Karpas-422 (cell line): Measurements from ENCODE around the gene CIITA. TPM values are rescaled to one million over a fixed set of nuclear protein-coding genes. Genes with fewer than 3 reads are reported as not detected.

Source experiments
- DNase-seq: peaks from one replicate; pipeline ENCODE4 v3.0.0-alpha.2; 2015
- H2AFZ ChIP-seq: fragments of 200-600 bp; sonication (generic); 2 replicates; pipeline ENCODE4 v1.6.1; 2014; ENCODE audit warnings: antibody characterized with exemption, low read length, mixed read lengths
- H3K27ac ChIP-seq: fragments of 200-600 bp; sonication (generic); 2 replicates; pipeline ENCODE4 v1.5.1; 2014; ENCODE audit warnings: mild to moderate bottlenecking, low read length, moderate library complexity
- H3K27me3 ChIP-seq: fragments of 200-600 bp; sonication (generic); 2 replicates; pipeline ENCODE4 v1.6.1; 2014; ENCODE audit warnings: low read length, mixed read lengths
- H3K36me3 ChIP-seq: fragments of 200-600 bp; sonication (generic); 2 replicates; pipeline ENCODE4 v1.6.1; 2014; ENCODE audit warnings: low read length, mixed read lengths; ENCODE audit not compliant: insufficient read depth
- H3K4me1 ChIP-seq: fragments of 200-600 bp; sonication (generic); 2 replicates; pipeline ENCODE4 v1.6.1; 2014; ENCODE audit warnings: mild to moderate bottlenecking, low read length, mixed read lengths
- H3K4me2 ChIP-seq: fragments of 200-600 bp; sonication (generic); 2 replicates; pipeline ENCODE4 v1.6.1; 2014; ENCODE audit warnings: low read length, low read depth, mild to moderate bottlenecking; ENCODE audit not compliant: poor library complexity, severe bottlenecking
- H3K4me3 ChIP-seq: fragments of 200-600 bp; sonication (generic); 2 replicates; pipeline ENCODE4 v1.5.1; 2014; ENCODE audit warnings: mild to moderate bottlenecking, antibody characterized with exemption, low read length, mixed read lengths
- H3K79me2 ChIP-seq: fragments of 200-600 bp; sonication (generic); 2 replicates; pipeline ENCODE4 v1.6.1; 2014; ENCODE audit warnings: mild to moderate bottlenecking, low read length, mixed read lengths
- H3K9ac ChIP-seq: fragments of 200-600 bp; sonication (generic); 2 replicates; pipeline ENCODE4 v1.6.0; 2014; ENCODE audit warnings: low read length
- H3K9me2 ChIP-seq: fragments of 200-600 bp; sonication (generic), shearing (Covaris generic); replicated peaks from 2 replicates; pipeline ENCODE4 v1.6.0; 2014; ENCODE audit warnings: mild to moderate bottlenecking, low read length, moderate library complexity; ENCODE audit not compliant: insufficient read depth
- H3K9me3 ChIP-seq: fragments of 300-700, 200-600 bp; sonication (generic); 2 replicates; pipeline ENCODE4 v1.6.1; 2014; ENCODE audit warnings: low read length, mixed read lengths
- H4K20me1 ChIP-seq: fragments of 200-600 bp; sonication (generic); 2 replicates; pipeline ENCODE4 v1.6.1; 2014; ENCODE audit warnings: mild to moderate bottlenecking, antibody characterized with exemption, low read length, low read depth; ENCODE audit not compliant: insufficient read depth
- total RNA-seq: library from RNA; depleted of rRNA; stranded (reverse); fragments of >200 nt; shearing (Covaris generic); gene quantifications from 2 replicates; pipeline ENCODE4 v1.2.3, GENCODE V29; 2014; ENCODE audit warnings: low replicate concordance

Gene CIITA
- total RNA-seq, 1 experiment from 2014 or later, result 66.2 TPM

- peak; percentile 65 for DNase-seq
- Histone ChIP-seq H3K9me3 (no peaks in the 10 kb centered on the region), H3K27ac (peak overlapping the region; percentile 96), H3K9me2 (no peaks in the 10 kb centered on the region), H2AFZ (no peak overlapping the region), H3K79me2 (peaks cover 75% of the 10 kb centered on the region), H3K4me1 (peaks cover 72% of the 10 kb centered on the region), H3K27me3 (no peaks in the 10 kb centered on the region), H3K36me3 (peaks cover 26% of the 10 kb centered on the region), H3K4me2 (peak overlapping the region; percentile 73), H3K4me3 (peak overlapping the region; percentile 79), H3K9ac (peak overlapping the region; percentile 91), H4K20me1 (no peaks in the 10 kb centered on the region; the same call in 1 of the 2 replicates)
Observed at GRCh38 chr16:10879681-10880589, 2.9 kb downstream of the CIITA start.

GRCh38 chr16:10880594-10881452 is 3.8 kb downstream of the CIITA start:
- no peaks in the 10 kb centered on the region for H3K27me3 ChIP-seq
- DNase-seq, result peak; percentile 54
- no peak overlapping the region for H2AFZ ChIP-seq
- H3K9me2 ChIP-seq, result no peaks in the 10 kb centered on the region
- H3K4me3 ChIP-seq, result peak overlapping the region; percentile 79; the same call in 1 of the 2 replicates
- H4K20me1 ChIP-seq, result no peaks in the 10 kb centered on the region; the same call in 1 of the 2 replicates
- peak overlapping the region; percentile 91 for H3K9ac ChIP-seq
- H3K79me2 ChIP-seq, result peaks cover 84% of the 10 kb centered on the region
- peaks cover 72% of the 10 kb centered on the region for H3K4me1 ChIP-seq
- H3K9me3 ChIP-seq, result no peaks in the 10 kb centered on the region
- peaks cover 26% of the 10 kb centered on the region for H3K36me3 ChIP-seq
- peak overlapping the region; percentile 73 for H3K4me2 ChIP-seq
- peak overlapping the region; percentile 96 for H3K27ac ChIP-seq

GRCh38 chr16:10881479-10882030 is 4.6 kb downstream of the CIITA start:
- Histone ChIP-seq H3K9me2 (no peaks in the 10 kb centered on the region), H3K27me3 (no peaks in the 10 kb centered on the region), H3K9me3 (no peaks in the 10 kb centered on the region), H4K20me1 (no peaks in the 10 kb centered on the region; the same call in 1 of the 2 replicates), H3K4me1 (peaks cover 72% of the 10 kb centered on the region), H3K4me3 (0 out of 2 replicates have a peak overlapping the region, but pooled peaks have one; percentile 79), H3K36me3 (peaks cover 33% of the 10 kb centered on the region), H3K79me2 (peaks cover 91% of the 10 kb centered on the region), H3K9ac (peak overlapping the region; percentile 15), H2AFZ (no peak overlapping the region), H3K27ac (peak overlapping the region; percentile 96), H3K4me2 (peak overlapping the region; percentile 73)
- DNase-seq, result no peak

GRCh38 chr16:10883004-10883403 is 6.0 kb downstream of the CIITA start:
- Histone ChIP-seq H3K79me2 (peaks cover 95% of the 10 kb centered on the region), H3K4me2 (no peak overlapping the region)

GRCh38 chr16:10885246-10885645 is 8.2 kb downstream of the CIITA start:
- no peak overlapping the region for H2AFZ ChIP-seq
- no peaks in the 10 kb centered on the region for H4K20me1 ChIP-seq
- H3K9me3 ChIP-seq, result no peaks in the 10 kb centered on the region
- peak; percentile 73 for DNase-seq
- peaks cover 91% of the 10 kb centered on the region for H3K79me2 ChIP-seq
- H3K4me3 ChIP-seq, result peak overlapping the region; percentile 10; the same call in 1 of the 2 replicates
- peaks cover 96% of the 10 kb centered on the region for H3K4me1 ChIP-seq
- peaks cover 31% of the 10 kb centered on the region for H3K36me3 ChIP-seq
- H3K9ac ChIP-seq, result peak overlapping the region; percentile 71
- no peaks in the 10 kb centered on the region for H3K27me3 ChIP-seq
- H3K27ac ChIP-seq, result peak overlapping the region; percentile 96
- peak overlapping the region; percentile 75 for H3K4me2 ChIP-seq
- H3K9me2 ChIP-seq, result no peaks in the 10 kb centered on the region

More at GRCh38 chr16:10883004-10883403, 6.0 kb downstream of the CIITA start:
- peak overlapping the region; percentile 96 for H3K27ac ChIP-seq
- no peak for DNase-seq
- no peaks in the 10 kb centered on the region for H3K9me2 ChIP-seq
- H3K27me3 ChIP-seq, result no peaks in the 10 kb centered on the region
- no peak overlapping the region for H3K4me3 ChIP-seq
- H3K9me3 ChIP-seq, result no peaks in the 10 kb centered on the region
- peaks cover 34% of the 10 kb centered on the region for H3K36me3 ChIP-seq
- peaks cover 84% of the 10 kb centered on the region for H3K4me1 ChIP-seq
- H2AFZ ChIP-seq, result no peak overlapping the region
- no peaks in the 10 kb centered on the region; the same call in 1 of the 2 replicates for H4K20me1 ChIP-seq
- H3K9ac ChIP-seq, result no peak overlapping the region

- H3K9me3 ChIP-seq, result no peaks in the 10 kb centered on the region
- peak overlapping the region; percentile 58 for H3K4me3 ChIP-seq
- H3K4me1 ChIP-seq, result peaks cover 100% of the 10 kb centered on the region
- peak overlapping the region; percentile 96 for H3K27ac ChIP-seq
- DNase-seq, result peak; percentile 82
- H3K36me3 ChIP-seq, result peaks cover 18% of the 10 kb centered on the region
- H2AFZ ChIP-seq, result no peak overlapping the region
- peak overlapping the region; percentile 75 for H3K4me2 ChIP-seq
- no peaks in the 10 kb centered on the region for H3K9me2 ChIP-seq
- H4K20me1 ChIP-seq, result no peaks in the 10 kb centered on the region
- peak overlapping the region; percentile 71 for H3K9ac ChIP-seq
- H3K27me3 ChIP-seq, result no peaks in the 10 kb centered on the region
- peaks cover 92% of the 10 kb centered on the region for H3K79me2 ChIP-seq
Observed at GRCh38 chr16:10888320-10888937, 11.4 kb downstream of the CIITA start.

- H3K27ac ChIP-seq, result peak overlapping the region; percentile 96
- DNase-seq, result peak; percentile 61
- peaks cover 4% of the 10 kb centered on the region; the same call in 1 of the 2 replicates for H4K20me1 ChIP-seq
Observed at GRCh38 chr16:10889855-10890254, 12.9 kb downstream of the CIITA start.

More at GRCh38 chr16:10889855-10890254, 12.9 kb downstream of the CIITA start:
- H3K4me3 ChIP-seq, result peak overlapping the region; percentile 58; the same call in 1 of the 2 replicates
- H3K9me3 ChIP-seq, result no peaks in the 10 kb centered on the region
- H3K9ac ChIP-seq, result peak overlapping the region; percentile 71
- H3K9me2 ChIP-seq, result no peaks in the 10 kb centered on the region
- peak overlapping the region; percentile 75 for H3K4me2 ChIP-seq
- H3K27me3 ChIP-seq, result no peaks in the 10 kb centered on the region
- H3K79me2 ChIP-seq, result peaks cover 88% of the 10 kb centered on the region
- peaks cover 11% of the 10 kb centered on the region for H3K36me3 ChIP-seq
- no peak overlapping the region for H2AFZ ChIP-seq
- peaks cover 100% of the 10 kb centered on the region for H3K4me1 ChIP-seq
